Coronary artery (tissue), 2 donors: Measurements from ENCODE around the gene CDC37L1.

Experiments used
- DNase-seq: peaks from one replicate; pipeline ENCODE4 v3.0.0-alpha.2; 2017; ENCODE audit warnings: low spot score
- H3K27ac ChIP-seq, 2 donors: fragments of 200-600 bp; sonication (generic); one replicate each; pipeline ENCODE4 v1.5.1; 2016 to 2019
- H3K4me3 ChIP-seq: fragments of 200-600 bp; sonication (generic); 2 replicates; pipeline ENCODE4 v1.5.1; 2016; ENCODE audit warnings: mild to moderate bottlenecking, moderate library complexity
- TF ChIP-seq, protein P1 (sequence below): fragments of 200-600 bp; sonication (generic); IDR thresholded peaks from one replicate; pipeline ENCODE4 v1.5.1; 2019; ENCODE audit warnings: antibody characterized with exemption

Gene CDC37L1

DNA sequence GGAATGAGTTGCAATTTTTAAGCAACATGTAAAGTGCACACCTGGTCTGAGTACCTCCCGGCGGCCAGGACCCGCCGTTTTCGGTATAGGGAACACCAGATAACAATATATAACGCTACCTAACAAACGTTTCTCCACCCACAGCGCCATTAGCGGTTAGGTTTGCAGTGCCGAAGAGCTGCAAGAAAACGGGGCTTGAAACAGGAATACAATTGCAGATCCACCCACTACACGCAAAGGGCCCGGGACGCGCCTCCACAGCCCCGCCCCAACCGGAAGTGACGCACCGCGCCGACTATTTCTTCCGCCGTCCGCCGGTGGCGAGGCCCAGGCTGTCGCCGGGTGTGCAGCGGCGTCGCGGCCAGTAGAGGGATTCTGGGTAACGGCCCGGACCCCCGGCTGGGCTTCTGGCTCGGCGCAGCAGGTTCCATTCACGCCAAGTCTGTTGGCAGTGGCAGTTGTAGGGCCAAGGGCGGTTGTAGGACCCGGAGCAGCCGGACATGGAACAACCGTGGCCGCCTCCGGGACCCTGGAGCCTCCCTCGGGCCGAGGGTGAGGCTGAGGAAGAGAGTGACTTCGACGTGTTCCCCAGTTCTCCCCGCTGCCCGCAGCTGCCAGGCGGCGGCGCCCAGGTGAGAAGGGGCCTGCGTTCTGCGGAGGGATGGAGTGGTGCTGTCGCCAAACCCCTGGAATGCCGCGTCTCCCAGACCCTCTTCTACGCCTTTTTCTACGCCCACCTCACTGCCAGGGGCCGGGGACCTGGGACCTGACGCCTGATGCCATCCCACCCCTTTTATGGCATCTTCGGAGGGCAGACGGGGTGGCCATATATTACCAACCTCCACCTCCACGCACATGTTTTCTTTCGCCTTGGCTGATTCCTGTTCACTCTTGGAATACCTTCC, at the start of gene CDC37L1:
Gene CDC37L1 (plus strand): TSS at position 302 of the 905 bp plus-strand sequence. CDS start 199 bp downstream, at position 501.
- DNase-seq, result peak; percentile 99
- TF ChIP-seq, protein P1, sequence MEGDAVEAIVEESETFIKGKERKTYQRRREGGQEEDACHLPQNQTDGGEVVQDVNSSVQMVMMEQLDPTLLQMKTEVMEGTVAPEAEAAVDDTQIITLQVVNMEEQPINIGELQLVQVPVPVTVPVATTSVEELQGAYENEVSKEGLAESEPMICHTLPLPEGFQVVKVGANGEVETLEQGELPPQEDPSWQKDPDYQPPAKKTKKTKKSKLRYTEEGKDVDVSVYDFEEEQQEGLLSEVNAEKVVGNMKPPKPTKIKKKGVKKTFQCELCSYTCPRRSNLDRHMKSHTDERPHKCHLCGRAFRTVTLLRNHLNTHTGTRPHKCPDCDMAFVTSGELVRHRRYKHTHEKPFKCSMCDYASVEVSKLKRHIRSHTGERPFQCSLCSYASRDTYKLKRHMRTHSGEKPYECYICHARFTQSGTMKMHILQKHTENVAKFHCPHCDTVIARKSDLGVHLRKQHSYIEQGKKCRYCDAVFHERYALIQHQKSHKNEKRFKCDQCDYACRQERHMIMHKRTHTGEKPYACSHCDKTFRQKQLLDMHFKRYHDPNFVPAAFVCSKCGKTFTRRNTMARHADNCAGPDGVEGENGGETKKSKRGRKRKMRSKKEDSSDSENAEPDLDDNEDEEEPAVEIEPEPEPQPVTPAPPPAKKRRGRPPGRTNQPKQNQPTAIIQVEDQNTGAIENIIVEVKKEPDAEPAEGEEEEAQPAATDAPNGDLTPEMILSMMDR, result peak; percentile 33
- Histone ChIP-seq H3K4me3 (peak within 1 kb of the TSS; percentile 79), H3K27ac (peak within 1 kb of the TSS; percentile 94 to 97)

DNA sequence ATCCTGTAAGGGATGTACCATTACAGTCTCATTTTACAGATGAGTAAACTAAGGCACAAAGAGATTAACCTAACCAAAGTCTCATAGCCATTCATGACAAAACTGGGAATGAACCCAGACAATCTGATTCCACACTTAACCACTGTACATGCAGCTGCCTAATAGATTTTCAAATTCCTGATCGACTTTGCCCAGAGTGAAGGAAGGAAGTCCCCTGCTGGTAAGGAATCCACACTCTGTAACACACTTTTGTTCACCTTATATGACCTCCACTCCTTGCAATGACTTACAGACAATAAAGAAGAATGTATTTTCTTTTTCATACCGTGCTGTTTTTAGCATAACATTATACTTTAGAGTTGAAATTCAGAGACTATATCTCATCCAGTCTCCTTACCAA, 48.5 kb upstream of the CDC37L1 start:
- Histone ChIP-seq H3K27ac (no peak overlapping the region), H3K4me3 (no peak overlapping the region)
- no peak for DNase-seq
- TF ChIP-seq, protein P1, result no peak

DNA sequence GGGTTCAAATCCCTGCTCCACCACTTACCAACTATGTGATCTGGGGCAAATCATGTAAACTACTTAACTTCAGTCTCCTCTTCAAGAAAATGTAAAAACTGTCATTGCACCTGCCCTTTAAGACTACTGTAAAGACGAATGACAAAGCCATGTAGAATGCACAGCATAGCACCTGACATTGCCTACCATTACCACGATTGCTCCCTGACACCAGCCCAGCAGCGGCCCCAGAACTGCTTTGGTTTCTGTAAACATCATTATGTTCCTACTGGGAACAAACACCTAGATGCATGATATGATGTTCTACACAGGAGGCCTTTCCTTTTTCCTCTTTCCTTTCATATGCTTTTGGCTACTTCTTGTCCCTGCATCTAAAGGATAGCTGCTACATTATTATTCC, 40.4 kb upstream of the CDC37L1 start:
- TF ChIP-seq, protein P1, result no peak

DNA sequence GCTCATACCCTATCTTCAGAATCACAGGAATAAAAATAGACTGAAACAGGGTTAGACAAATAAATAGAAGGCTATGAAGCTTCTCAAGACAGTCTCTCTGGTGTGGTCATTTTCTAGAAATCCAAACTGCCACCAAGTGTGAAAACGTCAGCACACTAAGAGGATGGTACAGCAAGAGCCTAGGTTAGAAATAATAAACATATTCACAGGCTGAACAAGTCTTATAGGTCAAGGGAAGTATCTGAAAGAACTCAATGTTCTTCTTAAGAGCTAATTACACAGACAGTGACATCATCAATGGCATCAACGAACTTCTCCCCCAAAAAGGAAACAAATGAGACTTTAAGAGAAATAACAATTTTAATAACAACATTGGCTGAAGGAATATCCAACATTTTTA, 39.9 kb upstream of the CDC37L1 start:
- no peak for DNase-seq
- no peak overlapping the region for H3K27ac ChIP-seq
- no peak overlapping the region for H3K4me3 ChIP-seq
- TF ChIP-seq, protein P1, result no peak

More for the DNA sequence above, 40.4 kb upstream of the CDC37L1 start:
- Histone ChIP-seq H3K4me3 (no peak overlapping the region), H3K27ac (no peak overlapping the region)
- no peak for DNase-seq

DNA sequence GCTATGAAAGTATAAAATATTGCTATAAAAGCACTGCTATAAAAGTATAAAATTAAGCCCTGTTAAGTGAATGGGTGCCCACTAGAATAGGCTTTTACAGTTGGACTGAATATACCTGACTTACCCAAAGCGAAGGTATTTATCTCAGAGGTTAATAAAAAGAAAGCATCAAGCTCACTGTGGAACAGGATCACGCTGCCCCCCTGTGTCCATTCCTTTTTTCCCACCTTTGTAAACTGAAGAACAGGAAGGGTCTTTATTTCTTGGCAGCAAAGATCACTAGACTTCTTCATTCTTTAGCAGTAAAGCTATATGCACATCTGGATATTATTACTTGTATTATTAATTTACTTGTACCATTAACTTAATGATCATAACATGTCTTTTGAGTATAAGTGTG, 39.3 kb upstream of the CDC37L1 start:
- DNase-seq, result no peak
- TF ChIP-seq, protein P1, result no peak
- no peak overlapping the region for H3K27ac ChIP-seq
- no peak overlapping the region for H3K4me3 ChIP-seq

DNA sequence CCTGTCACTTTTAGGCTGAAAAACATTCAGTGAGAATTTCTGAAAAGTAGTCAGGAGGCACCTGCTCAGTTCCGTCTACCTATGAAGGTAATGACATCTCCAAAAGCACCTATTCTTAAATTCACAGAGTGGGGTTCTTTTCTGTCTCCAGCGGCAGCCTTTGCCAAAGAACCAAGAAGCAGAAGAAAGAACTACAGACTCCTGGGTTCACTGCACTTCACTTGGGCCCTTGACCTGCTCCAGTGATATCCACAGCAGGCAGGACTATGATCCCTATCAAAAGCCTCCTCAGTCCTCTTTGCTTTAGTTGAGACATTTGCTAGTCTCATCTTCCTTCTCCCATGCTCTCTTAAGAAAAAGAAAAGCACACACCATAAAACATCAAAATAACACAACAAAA, 37.0 kb upstream of the CDC37L1 start:
- Histone ChIP-seq H3K4me3 (no peak overlapping the region), H3K27ac (no peak overlapping the region)
- DNase-seq, result no peak
- TF ChIP-seq, protein P1, result no peak

DNA sequence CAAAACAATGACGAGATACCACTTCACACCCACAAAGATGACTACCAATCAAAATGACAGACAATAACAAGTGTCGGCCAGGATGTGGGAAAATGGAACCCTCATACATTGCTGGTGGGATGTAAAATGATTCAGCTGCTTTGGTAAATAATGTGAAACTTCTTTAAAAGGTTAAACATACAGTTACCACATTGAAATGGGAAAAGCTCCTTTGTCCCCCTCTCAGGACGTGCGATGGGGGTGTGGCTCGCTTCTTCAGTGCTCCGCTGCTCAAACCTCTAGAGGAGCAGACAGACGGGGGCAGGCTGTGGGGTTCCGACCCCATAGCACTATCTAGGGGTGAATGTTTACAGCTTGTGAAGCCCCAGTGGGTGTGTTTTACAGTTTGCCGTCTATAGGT, 25.3 kb upstream of the CDC37L1 start:
- TF ChIP-seq, protein P1, result no peak
- DNase-seq, result no peak
- H3K4me3 ChIP-seq, result no peak overlapping the region
- H3K27ac ChIP-seq, result no peak overlapping the region
